Uterus (tissue), 4 donors: ENCODE results near the gene VAMP5. TPM values are rescaled to one million over a fixed set of nuclear protein-coding genes. Genes with fewer than 3 reads are reported as not detected.

Experiments used
- DNase-seq, 2 donors: peaks; one replicate each; pipeline ENCODE4 v3.0.0-alpha.2; 2019 to 2020
- H3K27ac ChIP-seq, 2 donors: fragments of 200-600 bp; sonication (generic); 1 replicate in 1 of 2; 2 replicates in 1 of 2; pipeline ENCODE4 v1.5.1; 2016 to 2018
- H3K27me3 ChIP-seq, 2 donors: fragments of 200-600 bp; sonication (generic); one replicate each; pipeline ENCODE4 v1.5.1; 2018 to 2019; ENCODE audit warnings: control low read depth in 1 of 2
- H3K36me3 ChIP-seq, 2 donors: fragments of 200-600 bp; sonication (generic); one replicate each; pipeline ENCODE4 v1.5.1; 2019; ENCODE audit warnings: control low read depth in 1 of 2
- H3K4me1 ChIP-seq, 2 donors: fragments of 200-600 bp; sonication (generic); one replicate each; pipeline ENCODE4 v1.5.1; 2018 to 2019; ENCODE audit warnings: control low read depth in 1 of 2
- H3K4me3 ChIP-seq, 2 donors: fragments of 200-600 bp; sonication (generic); 1 replicate in 1 of 2; 2 replicates in 1 of 2; pipeline ENCODE4 v1.5.1; 2018 to 2019; ENCODE audit warnings: mild to moderate bottlenecking in 1 of 2
- H3K9me3 ChIP-seq, 2 donors: fragments of 200-600 bp; sonication (generic); one replicate each; pipeline ENCODE4 v1.5.1; 2019; ENCODE audit warnings: control low read depth in 1 of 2
- CTCF ChIP-seq, 4 experiments: fragments of 200-600 bp in 2 of 4; fragments of 450-650 bp in 2 of 4; sonication (generic) in 2 of 4; IDR thresholded peaks; one replicate each; pipeline ENCODE4 v1.5.1; 2016 to 2019; ENCODE audit warnings: antibody characterized with exemption in 4 of 4, mild to moderate bottlenecking in 2 of 4, moderate library complexity in 1 of 4
- POLR2A ChIP-seq, 2 donors: fragments of 450-650 bp; IDR thresholded peaks; one replicate each; pipeline ENCODE4 v1.6.1; 2016; ENCODE audit warnings: antibody characterized with exemption in 2 of 2, mild to moderate bottlenecking in 1 of 2, moderate library complexity in 1 of 2
- intact Hi-C: fragments of 100-400 bp; cut with DNase I; formaldehyde crosslinking; loops from one replicate; pipeline ENCODE4 v1.15.1; 2023; ENCODE audit warnings: low total_unique reads
- total RNA-seq, 4 donors: library from RNA; depleted of rRNA in 3 of 4; stranded (reverse); fragments of >200 nt in 3 of 4; gene quantifications; one replicate each; pipeline versions ENCODE4 v1.1.0 to v1.2.4, GENCODE V29; 2014 to 2023
- donor health status: DM: yes; HTN: yes; CAD: no.

VAMP5 gene
- total RNA-seq, 4 donors from 2014 or later, result 25.6 to 197 (median 99.5) TPM

- H3K36me3 ChIP-seq, result no peaks in the 10 kb centered on the region
- intact Hi-C loops, result no loop called here
- H3K4me1 ChIP-seq, result peaks cover 3 to 10% of the 10 kb centered on the region in 2 donors
Measured at GRCh38 chr2:85597241-85597640, 13.0 kb downstream of the VAMP5 start.

GRCh38 chr2:85598594-85599340 is 14.5 kb downstream of the VAMP5 start:
- intact Hi-C loops, result no loop called here
- no peak overlapping the region for H3K4me3 ChIP-seq
- H3K9me3 ChIP-seq, result no peaks in the 10 kb centered on the region
- H3K36me3 ChIP-seq, result no peaks in the 10 kb centered on the region
- H3K4me1 ChIP-seq, result peaks cover 3 to 11% of the 10 kb centered on the region in 2 donors
- DNase-seq, result no peak
- TF ChIP-seq CTCF (IDR thresholded peaks at IDR 0.05), result no peak
- no peak for TF ChIP-seq POLR2A (IDR thresholded peaks at IDR 0.05)
- H3K27me3 ChIP-seq, result no peaks in the 10 kb centered on the region
- H3K27ac ChIP-seq, result no peak overlapping the region

More at GRCh38 chr2:85597241-85597640, 13.0 kb downstream of the VAMP5 start:
- no peak overlapping the region for H3K27ac ChIP-seq
- no peaks in the 10 kb centered on the region for H3K9me3 ChIP-seq
- no peak overlapping the region for H3K4me3 ChIP-seq
- no peak for TF ChIP-seq CTCF (IDR thresholded peaks at IDR 0.05)
- no peak for TF ChIP-seq POLR2A (IDR thresholded peaks at IDR 0.05)
- DNase-seq, result no peak
- H3K27me3 ChIP-seq, result no peaks in the 10 kb centered on the region

GRCh38 chr2:85599468-85600234 is 15.4 kb downstream of the VAMP5 start:
- intact Hi-C loops, result no loop called here
- no peak for TF ChIP-seq CTCF (IDR thresholded peaks at IDR 0.05)
- no peak for TF ChIP-seq POLR2A (IDR thresholded peaks at IDR 0.05)
- H3K27me3 ChIP-seq, result no peaks in the 10 kb centered on the region
- DNase-seq, result no peak
- H3K4me3 ChIP-seq, result no peak overlapping the region
- H3K9me3 ChIP-seq, result no peaks in the 10 kb centered on the region
- H3K36me3 ChIP-seq, result no peaks in the 10 kb centered on the region
- H3K4me1 ChIP-seq, result peaks cover 3 to 20% of the 10 kb centered on the region in 2 donors
- no peak overlapping the region for H3K27ac ChIP-seq

- H3K36me3 ChIP-seq, result no peaks in the 10 kb centered on the region
- H3K27ac ChIP-seq, result no peak overlapping the region
Measured at GRCh38 chr2:85600235-85600575, 16.0 kb downstream of the VAMP5 start.

More at GRCh38 chr2:85600235-85600575, 16.0 kb downstream of the VAMP5 start:
- no peaks in the 10 kb centered on the region for H3K27me3 ChIP-seq
- H3K4me3 ChIP-seq, result no peak overlapping the region
- DNase-seq, result no peak
- intact Hi-C loops, result no loop called here
- H3K9me3 ChIP-seq, result no peaks in the 10 kb centered on the region
- H3K4me1 ChIP-seq, result peaks cover 6 to 22% of the 10 kb centered on the region in 2 donors
- no peak for TF ChIP-seq POLR2A (IDR thresholded peaks at IDR 0.05)
- no peak for TF ChIP-seq CTCF (IDR thresholded peaks at IDR 0.05)
